B cell (primary cell): ENCODE results near the gene DRAXIN. TPM values are rescaled to one million over a fixed set of nuclear protein-coding genes. Genes with fewer than 3 reads are reported as not detected.

ENCODE experiments used
- ATAC-seq: fragments of 200-7000 bp; cut with Tn5 transposase; one replicate; pipeline ENCODE4 v1.10.0; 2021; ENCODE audit warnings: low read depth, mild to moderate bottlenecking, moderate number of reproducible peaks, moderate library complexity
- CTCF ChIA-PET: fragments of 350-600 bp; sonication (Branson Sonifier 250); formaldehyde crosslinking; loops from one replicate; lab custom pipeline; 2021; ENCODE audit warnings: antibody characterized with exemption, inconsistent platforms; lab: Charles Lee
- POLR2A ChIA-PET: fragments of 350-600 bp; sonication (Branson Sonifier 250); formaldehyde crosslinking; loops from one replicate; lab custom pipeline; 2021; ENCODE audit warnings: antibody characterized with exemption; lab: Charles Lee
- DNase-seq: peaks from one replicate; pipeline ENCODE4 v3.0.0; 2013
- H2AFZ ChIP-seq: 2 replicates; pipeline ENCODE4 v1.6.1; 2012; ENCODE audit warnings: mild to moderate bottlenecking, low read depth, low read length; ENCODE audit not compliant: insufficient read depth, poor library complexity, severe bottlenecking
- H3K27ac ChIP-seq, 2 donors: 1 replicate in 1 of 2; 2 replicates in 1 of 2; pipeline ENCODE4 v1.5.1; 2012 to 2013; ENCODE audit warnings: low read length in 2 of 2, mild to moderate bottlenecking in 2 of 2, moderate library complexity in 1 of 2
- H3K27me3 ChIP-seq, 4 experiments: fragments of 200-600 bp in 1 of 4; sonication (generic) in 1 of 4; replicated peaks in 1 of 4; 1 replicate in 2 of 4; 2 replicates in 2 of 4; pipeline versions ENCODE4 v1.6.1 to v1.7.0; 2013 to 2016; ENCODE audit warnings: low read length in 3 of 4, mild to moderate bottlenecking in 2 of 4, mixed read lengths in 1 of 4, moderate library complexity in 1 of 4; ENCODE audit not compliant: insufficient read depth in 4 of 4, control insufficient read depth in 3 of 4; ENCODE audit errors: control extremely low read depth in 1 of 4
- H3K36me3 ChIP-seq, 2 experiments: replicated peaks in 1 of 2; 1 replicate in 1 of 2; 2 replicates in 1 of 2; pipeline versions ENCODE4 v1.6.1 to v1.7.1; 2013; ENCODE audit warnings: low read length in 1 of 2; ENCODE audit not compliant: insufficient read depth in 2 of 2, control insufficient read depth in 1 of 2; ENCODE audit errors: control extremely low read depth in 1 of 2, extremely low read depth in 1 of 2
- H3K4me1 ChIP-seq, 2 donors: fragments of 200-600 bp in 1 of 2; sonication (generic) in 1 of 2; 1 replicate in 1 of 2; 2 replicates in 1 of 2; pipeline versions ENCODE4 v1.5.1 to v1.6.1; 2013 to 2017; ENCODE audit warnings: low read length in 2 of 2; ENCODE audit not compliant: control insufficient read depth in 2 of 2, insufficient read depth in 2 of 2
- H3K4me2 ChIP-seq: replicated peaks from 2 replicates; pipeline ENCODE3; 2012; ENCODE audit warnings: mild to moderate bottlenecking, low read depth, low read length; ENCODE audit not compliant: poor library complexity, severe bottlenecking
- H3K4me3 ChIP-seq, 5 experiments: fragments of 200-600 bp in 1 of 5; sonication (generic) in 1 of 5; 1 replicate in 3 of 5; 2 replicates in 2 of 5; pipeline versions ENCODE4 v1.5.1 to v1.7.0; 2011 to 2016; ENCODE audit warnings: low read length in 4 of 5, mild to moderate bottlenecking in 4 of 5, low read depth in 2 of 5, control low read depth in 1 of 5, moderate library complexity in 1 of 5; ENCODE audit not compliant: insufficient read depth in 1 of 5; ENCODE audit errors: control extremely low read depth in 1 of 5, extremely low read depth in 1 of 5
- H3K79me2 ChIP-seq: fragments of 200-600 bp; sonication (generic); one replicate; pipeline ENCODE4 v1.6.0; 2016; ENCODE audit warnings: low read length; ENCODE audit not compliant: control insufficient read depth, insufficient read depth
- H3K9ac ChIP-seq: fragments of 200-600 bp; sonication (generic); 2 replicates; pipeline ENCODE4 v1.6.1; 2017; ENCODE audit warnings: mild to moderate bottlenecking, low read length, moderate library complexity
- H3K9me3 ChIP-seq, 3 donors: one replicate each; pipeline versions ENCODE4 v1.6.1 to v1.7.1; 2013; ENCODE audit warnings: low read length in 2 of 3; ENCODE audit not compliant: control insufficient read depth in 2 of 3, insufficient read depth in 1 of 3; ENCODE audit errors: control extremely low read depth in 1 of 3
- H4K20me1 ChIP-seq: 2 replicates; pipeline ENCODE4 v1.6.0; 2012; ENCODE audit warnings: mild to moderate bottlenecking, low read length; ENCODE audit not compliant: insufficient read depth, control insufficient read depth, poor library complexity, severe bottlenecking
- H3K27ac Mint-ChIP-seq: one replicate; pipeline ENCODE4 v1.8.0; 2021; ENCODE audit warnings: mixed read lengths
- H3K27me3 Mint-ChIP-seq: one replicate; pipeline ENCODE4 v1.8.0; 2021; ENCODE audit warnings: mixed read lengths
- H3K4me1 Mint-ChIP-seq: one replicate; pipeline ENCODE4 v1.8.0; 2021; ENCODE audit warnings: mixed read lengths
- H3K4me3 Mint-ChIP-seq: one replicate; pipeline ENCODE4 v1.8.0; 2021; ENCODE audit warnings: mixed read lengths
- H3K9me3 Mint-ChIP-seq: one replicate; pipeline ENCODE4 v1.8.0; 2022; ENCODE audit warnings: mixed read lengths; ENCODE audit not compliant: insufficient read depth
- EZH2 ChIP-seq: IDR thresholded peaks from 2 replicates; pipeline ENCODE4 v1.6.1; 2012; ENCODE audit warnings: borderline replicate concordance, low read depth, mild to moderate bottlenecking, moderate library complexity, low read length; ENCODE audit not compliant: insufficient read depth, poor library complexity, severe bottlenecking
- WGBS: methylation state at CpG from one replicate; pipeline ENCODE4 v1.1.5; 2013; ENCODE audit warnings: missing lambda C conversion rate; ENCODE audit not compliant: insufficient coverage; 5-methylcytosine and 5-hydroxymethylcytosine counted together
- intact Hi-C: fragments of 100-400 bp; cut with micrococcal nuclease; formaldehyde crosslinking; loops from one replicate; pipeline ENCODE4 v1.10.0; 2022
- polyA plus RNA-seq: library from polyadenylated mRNA; depleted of rRNA; stranded (reverse); fragments of >200 nt; gene quantifications from 2 replicates; pipeline ENCODE4 v1.2.3, GENCODE V29; 2012
- total RNA-seq, 2 donors: library from RNA; stranded (reverse); fragments of 120-200 nt in 1 of 2; gene quantifications; 1 replicate in 1 of 2; 2 replicates in 1 of 2; pipeline versions ENCODE4 v1.2.3 to v1.2.4, GENCODE V29; 2013 to 2022
- TF ChIP-seq, protein P1 (sequence below): fragments of 200-600 bp; IDR thresholded peaks from one replicate; pipeline ENCODE4 v1.8.0; 2022; ENCODE audit warnings: antibody characterized with exemption, mild to moderate bottlenecking

Gene DRAXIN
- total and polyA plus RNA-seq, 2 donors (not counting 1 experiment from before 2014, with no cell fraction given): 0.21 to 0.30 TPM

DNA sequence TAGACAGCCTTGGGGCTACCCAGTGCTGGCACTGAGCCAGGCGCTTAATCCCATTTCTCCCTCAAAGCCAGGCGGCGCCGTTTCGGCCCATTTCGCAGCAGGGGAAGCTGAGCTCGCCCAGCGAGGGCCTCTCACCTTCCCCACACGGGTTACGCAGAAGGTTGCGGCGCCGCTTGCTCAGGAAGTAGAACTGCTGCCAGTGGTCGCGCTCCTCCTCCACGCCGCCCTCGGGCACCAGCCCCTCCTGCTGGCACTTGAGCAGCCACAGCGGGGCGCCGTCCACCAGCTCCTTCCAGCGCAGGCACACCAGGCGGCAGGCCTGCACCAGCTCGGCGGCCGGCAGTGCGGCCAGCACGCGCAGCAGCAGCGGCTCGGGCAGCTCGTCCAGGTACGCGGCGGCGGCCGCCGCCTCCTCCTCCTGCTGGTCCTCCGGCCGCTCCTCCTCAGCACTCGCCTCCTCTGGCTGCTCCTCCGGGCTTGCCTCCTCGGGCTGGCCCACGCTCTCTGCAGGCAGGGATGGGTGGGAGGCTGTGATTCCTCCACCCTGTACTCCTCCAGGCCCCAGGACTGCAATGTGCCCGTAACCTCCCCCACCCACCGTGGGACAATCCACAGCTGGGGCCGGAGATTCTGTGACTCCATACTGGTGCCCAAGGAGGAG lies 41.0 kb upstream of the DRAXIN start:
- H3K4me2 ChIP-seq: peak overlapping the region; percentile 81
- H3K4me3 ChIP-seq: peak overlapping the region in 2 of 5 experiments; percentile 42 to 51
- H3K9me3 Mint-ChIP-seq: no peaks in the 10 kb centered on the region
- ChIA-PET CTCF (interaction anchor here (0.7 to 18.9 kb wide), 21 partner anchors 9 to 613 kb away, joined by 3 to 231 read pairs (median 5); partner anchors contain the start of genes AGTRAP and FBXO6), POLR2A (interaction anchor here (1.2 to 2.2 kb wide), 4 partner anchors 31 to 638 kb away, joined by 3 to 10 read pairs (median 4); partner anchors contain the start of gene TARDBP)
- peak overlapping the region; percentile 54 for H3K27ac Mint-ChIP-seq
- H3K9me3 ChIP-seq: no peaks in the 10 kb centered on the region
- peaks cover 30% of the 10 kb centered on the region for H3K4me1 Mint-ChIP-seq
- H3K36me3 ChIP-seq: no peaks in the 10 kb centered on the region
- H3K9ac ChIP-seq: peak overlapping the region; percentile 47
- H3K27me3 ChIP-seq: no peaks in the 10 kb centered on the region
- H3K4me1 ChIP-seq: peaks cover 17 to 31% of the 10 kb centered on the region in 2 donors
- no peak overlapping the region for H3K27ac ChIP-seq
- H3K79me2 ChIP-seq: no peaks in the 10 kb centered on the region
- ATAC-seq (peak; percentile 60), DNase-seq (peak; percentile 85)
- H3K4me3 Mint-ChIP-seq: peak overlapping the region; percentile 83
- intact Hi-C loops: loop anchor here (1.0 to 5.0 kb wide), 6 partner anchors 31 to 388 kb away; partner anchors contain the start of genes MAD2L2 and MTOR
- H4K20me1 ChIP-seq: peaks cover 5% of the 10 kb centered on the region
- H3K27me3 Mint-ChIP-seq: no peaks in the 10 kb centered on the region
- 11% methylated on average over 47 of the region's 47 CpGs for WGBS
- TF ChIP-seq, protein P1, sequence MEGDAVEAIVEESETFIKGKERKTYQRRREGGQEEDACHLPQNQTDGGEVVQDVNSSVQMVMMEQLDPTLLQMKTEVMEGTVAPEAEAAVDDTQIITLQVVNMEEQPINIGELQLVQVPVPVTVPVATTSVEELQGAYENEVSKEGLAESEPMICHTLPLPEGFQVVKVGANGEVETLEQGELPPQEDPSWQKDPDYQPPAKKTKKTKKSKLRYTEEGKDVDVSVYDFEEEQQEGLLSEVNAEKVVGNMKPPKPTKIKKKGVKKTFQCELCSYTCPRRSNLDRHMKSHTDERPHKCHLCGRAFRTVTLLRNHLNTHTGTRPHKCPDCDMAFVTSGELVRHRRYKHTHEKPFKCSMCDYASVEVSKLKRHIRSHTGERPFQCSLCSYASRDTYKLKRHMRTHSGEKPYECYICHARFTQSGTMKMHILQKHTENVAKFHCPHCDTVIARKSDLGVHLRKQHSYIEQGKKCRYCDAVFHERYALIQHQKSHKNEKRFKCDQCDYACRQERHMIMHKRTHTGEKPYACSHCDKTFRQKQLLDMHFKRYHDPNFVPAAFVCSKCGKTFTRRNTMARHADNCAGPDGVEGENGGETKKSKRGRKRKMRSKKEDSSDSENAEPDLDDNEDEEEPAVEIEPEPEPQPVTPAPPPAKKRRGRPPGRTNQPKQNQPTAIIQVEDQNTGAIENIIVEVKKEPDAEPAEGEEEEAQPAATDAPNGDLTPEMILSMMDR: peak; percentile 74
- TF ChIP-seq EZH2: no peak
- peak overlapping the region; percentile 68 for H2AFZ ChIP-seq

DNA sequence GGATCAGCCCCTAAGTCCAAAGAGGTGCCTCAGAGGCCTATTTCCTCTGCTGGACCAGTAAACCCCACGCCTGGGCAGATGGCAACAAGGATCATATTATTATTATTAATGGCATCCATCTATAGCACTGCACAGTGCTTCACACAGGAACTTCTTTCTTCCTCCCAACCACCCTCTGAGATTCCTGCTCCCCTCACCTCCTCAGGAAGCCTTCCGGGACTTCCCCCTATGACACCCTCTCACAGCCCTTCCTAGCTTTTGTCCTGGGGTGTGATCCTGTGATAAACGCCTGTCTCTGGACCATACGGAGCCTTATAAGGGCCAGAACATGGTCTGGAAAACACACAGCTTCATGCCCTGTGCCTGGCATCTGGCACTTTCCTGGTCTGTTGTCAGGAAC lies 40.5 kb upstream of the DRAXIN start:
- Histone ChIP-seq H4K20me1 (peaks cover 10% of the 10 kb centered on the region), H3K4me3 (peak overlapping the region in 1 of 5 experiments; percentile 42), H3K79me2 (no peaks in the 10 kb centered on the region), H3K4me1 (peaks cover 22 to 36% of the 10 kb centered on the region in 2 donors), H3K4me2 (peak overlapping the region; percentile 81), H3K27me3 (no peaks in the 10 kb centered on the region), H3K36me3 (no peaks in the 10 kb centered on the region), H3K27ac (no peak overlapping the region), H3K9me3 (no peaks in the 10 kb centered on the region), H3K9ac (peak overlapping the region; percentile 47), H2AFZ (peak overlapping the region; percentile 68)
- Mint-ChIP-seq H3K9me3 (no peaks in the 10 kb centered on the region), H3K27me3 (no peaks in the 10 kb centered on the region), H3K4me3 (peak overlapping the region; percentile 83), H3K27ac (peak overlapping the region; percentile 54), H3K4me1 (peaks cover 34% of the 10 kb centered on the region)
- DNase-seq: no peak
- TF ChIP-seq, protein P1: no peak
- TF ChIP-seq EZH2: no peak
- CTCF ChIA-PET: interaction anchor here (0.8 to 18.9 kb wide), 16 partner anchors 10 to 614 kb away, joined by 3 to 231 read pairs (median 6); partner anchors contain the start of genes AGTRAP and FBXO6
- intact Hi-C loops: loop anchor here (5.0 kb wide), 4 partner anchors 81 to 389 kb away; partner anchors contain the start of gene MTOR
- POLR2A ChIA-PET: interaction anchor here (0.6 to 2.2 kb wide), 4 partner anchors 30 to 639 kb away, joined by 3 to 11 read pairs (median 7); partner anchors contain the start of gene TARDBP
- 90% methylated on average over 3 of the region's 4 CpGs for WGBS
- ATAC-seq: no peak
